GM18870 (cell line): Measurements from ENCODE around the gene OTOF.

Experiments
- ATAC-seq: cut with Tn5 transposase; IDR thresholded peaks from one replicate; pipeline ENCODE4 v1.9.1; 2021; ENCODE audit warnings: moderate library complexity; ENCODE audit not compliant: unreplicated experiment

OTOF gene

DNA sequence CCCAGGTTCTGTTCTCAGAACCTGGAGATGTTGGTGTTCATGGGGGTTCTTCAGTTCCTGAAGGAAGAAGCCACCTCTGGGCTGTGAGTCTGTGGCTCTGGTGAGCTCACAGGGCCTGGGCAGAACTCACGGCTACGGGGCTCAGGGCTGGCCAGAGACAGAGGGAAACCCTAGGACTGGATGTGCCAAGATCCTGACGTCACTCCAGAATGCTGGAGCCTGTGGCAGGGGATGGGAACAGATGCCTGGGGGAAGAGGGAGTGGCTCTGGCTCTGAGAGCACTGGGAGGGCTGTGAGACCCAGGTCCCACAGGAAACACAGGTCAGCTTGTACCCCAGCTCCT lies at the start of gene OTOF:
TSS of gene OTOF (minus strand) at position 214 of the 343 bp plus-strand sequence.
- ATAC-seq: no peak

DNA sequence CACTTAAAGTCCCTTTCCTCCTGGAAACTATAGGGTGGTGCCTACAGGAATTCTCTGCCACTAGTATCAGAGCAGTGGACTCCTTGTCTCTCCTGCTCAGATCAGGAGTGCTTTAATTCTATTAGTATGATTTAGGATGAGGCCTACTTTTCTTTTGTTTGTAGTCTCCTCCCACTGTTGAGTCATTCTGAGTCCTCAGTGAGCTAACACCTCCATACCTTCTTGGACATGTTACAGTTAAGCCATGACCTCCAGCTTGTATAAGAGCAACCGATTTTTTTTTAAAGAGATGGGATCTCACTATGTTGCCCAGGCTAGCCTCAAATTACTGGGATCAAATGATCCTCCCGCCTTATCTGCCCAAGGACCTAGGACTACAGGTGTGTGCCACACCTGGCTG lies 48.7 kb upstream of the OTOF start:
- ATAC-seq: no peak

- no peak for ATAC-seq
Measured at GRCh38 chr2:26526105-26526504, 48.2 kb upstream of the OTOF start.

DNA sequence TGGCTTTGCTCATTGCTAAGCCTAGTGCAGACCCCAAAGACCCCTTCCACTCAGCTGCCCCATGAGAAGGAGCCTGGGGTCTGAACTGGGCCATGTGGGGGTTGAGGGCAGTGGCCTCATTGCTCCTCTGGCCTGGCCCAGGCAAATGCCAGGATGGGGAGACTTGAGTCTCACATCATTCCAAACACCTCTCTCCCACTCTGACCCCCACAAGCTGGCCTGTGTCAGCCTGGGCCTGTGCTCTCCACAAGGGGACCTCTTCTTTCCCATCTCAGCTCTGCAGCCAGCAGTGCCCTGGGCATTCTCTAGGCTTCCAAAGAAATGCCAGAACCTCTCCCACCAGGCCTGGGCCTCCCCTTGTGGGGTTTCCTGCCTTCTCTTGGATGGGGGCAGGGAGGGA lies 45.8 kb upstream of the OTOF start:
- no peak for ATAC-seq

GRCh38 chr2:26522751-26523171 lies 44.8 kb upstream of the OTOF start:
- ATAC-seq: no peak

DNA sequence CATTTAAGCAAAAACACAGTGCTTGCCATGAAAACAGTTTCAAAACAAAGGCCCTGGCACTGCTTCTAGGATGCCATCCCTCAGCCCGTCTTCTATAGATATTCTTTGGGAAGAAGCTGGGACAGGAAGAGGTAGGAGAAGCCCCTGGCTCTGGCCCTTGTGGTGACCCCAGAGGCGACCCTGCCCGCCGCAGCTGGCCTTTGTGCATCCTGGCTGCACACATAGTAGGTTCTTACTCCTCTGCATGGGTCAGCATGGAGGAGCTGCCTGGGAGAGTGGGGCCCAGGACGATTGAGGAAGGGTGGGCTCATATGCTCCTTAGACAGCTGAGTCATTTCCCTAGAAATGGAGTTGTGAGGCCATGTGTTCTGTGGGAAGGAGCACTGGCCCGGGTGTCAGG lies 44.4 kb upstream of the OTOF start:
- no peak for ATAC-seq

DNA sequence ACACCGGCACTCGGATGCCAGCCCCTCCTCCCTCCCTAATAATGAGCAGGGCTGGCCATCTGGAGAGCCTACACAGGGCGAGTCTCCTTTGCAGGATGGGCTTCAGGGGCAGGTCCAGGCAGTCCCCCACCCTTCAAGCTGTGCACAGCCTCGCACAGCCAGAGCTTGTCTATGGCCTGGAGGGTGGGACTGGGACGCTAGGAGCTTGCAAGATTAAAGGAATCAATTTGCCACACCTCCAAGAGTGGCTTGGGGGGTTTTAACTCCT lies 43.9 kb upstream of the OTOF start:
- ATAC-seq: no peak

DNA sequence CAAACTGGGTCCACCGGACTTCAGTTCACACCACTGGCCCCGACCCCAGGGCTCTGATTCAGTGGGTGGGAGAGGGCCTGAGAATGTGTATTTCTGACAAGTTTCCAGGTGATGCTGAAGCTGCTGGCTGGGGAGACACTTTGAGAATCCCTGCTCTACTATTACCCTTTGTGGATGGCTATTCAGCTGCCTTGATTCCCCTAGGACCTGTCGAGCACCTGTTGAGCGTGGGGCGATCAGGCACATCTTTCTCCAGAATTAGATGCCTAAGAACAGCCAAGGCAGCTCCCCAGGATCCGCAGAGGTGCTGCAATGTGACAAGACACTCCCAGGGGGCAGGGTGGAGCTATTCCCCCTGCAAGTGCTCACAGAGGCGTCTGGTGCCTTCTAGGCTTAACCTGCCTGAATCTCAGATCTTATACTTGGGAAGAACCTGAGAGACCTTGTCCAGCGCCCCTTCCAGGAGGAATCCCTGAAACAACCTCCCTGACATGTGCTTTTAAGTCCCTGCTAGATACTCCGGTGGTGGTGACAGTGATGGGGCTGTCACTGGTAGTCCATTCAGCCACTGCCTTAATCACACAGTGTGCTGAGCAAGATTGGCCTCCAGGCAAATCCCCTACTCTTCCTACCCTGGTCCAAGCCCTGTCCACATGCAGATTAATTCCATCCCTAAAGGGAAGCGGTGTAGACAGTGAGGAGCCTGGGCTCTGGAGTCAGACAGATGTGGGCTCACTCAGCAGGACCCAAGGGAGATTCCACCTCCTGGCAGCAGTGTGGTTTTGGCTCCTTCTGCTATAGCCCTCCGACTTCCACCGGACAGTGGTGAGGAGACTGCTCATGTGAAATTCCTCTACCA lies 43.4 kb upstream of the OTOF start:
- ATAC-seq: no peak

GRCh38 chr2:26520148-26520449 lies 42.2 kb upstream of the OTOF start:
- ATAC-seq: no peak

DNA sequence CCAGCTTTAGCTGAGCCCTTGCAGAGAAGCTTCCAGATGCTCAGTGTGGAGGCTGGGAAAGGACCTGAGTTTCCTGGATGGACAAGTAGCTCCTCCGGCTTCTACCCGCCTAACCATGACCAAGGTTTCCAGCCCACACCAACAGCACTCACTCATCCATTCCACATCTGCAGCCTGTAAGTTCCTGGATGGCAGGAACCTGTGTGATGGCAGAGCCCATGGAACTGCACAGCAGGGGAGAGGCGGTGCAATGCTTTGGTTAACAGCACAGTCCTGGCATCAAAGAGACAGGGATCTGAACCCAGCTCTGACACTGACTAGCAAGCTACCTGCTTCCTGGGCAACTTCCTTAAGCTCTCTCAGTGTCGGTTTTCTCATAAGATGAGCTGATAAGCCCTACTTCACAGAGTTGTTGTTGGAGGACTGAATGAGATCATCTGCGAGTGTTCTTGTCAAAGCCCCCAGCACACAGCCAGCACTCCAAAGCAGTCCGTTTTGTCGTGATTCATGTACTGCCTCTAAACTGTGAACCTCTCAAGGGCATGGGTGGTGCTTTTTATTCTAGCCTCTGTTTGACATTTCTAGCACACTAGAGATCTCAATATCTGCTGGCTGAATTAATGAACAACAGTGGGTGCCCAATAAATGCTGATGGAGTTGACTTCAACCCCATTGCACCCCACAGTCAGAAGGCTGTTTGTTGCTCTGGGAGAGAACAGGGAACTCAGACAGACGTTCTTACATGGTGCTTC lies 41.6 kb upstream of the OTOF start:
- ATAC-seq: no peak

DNA sequence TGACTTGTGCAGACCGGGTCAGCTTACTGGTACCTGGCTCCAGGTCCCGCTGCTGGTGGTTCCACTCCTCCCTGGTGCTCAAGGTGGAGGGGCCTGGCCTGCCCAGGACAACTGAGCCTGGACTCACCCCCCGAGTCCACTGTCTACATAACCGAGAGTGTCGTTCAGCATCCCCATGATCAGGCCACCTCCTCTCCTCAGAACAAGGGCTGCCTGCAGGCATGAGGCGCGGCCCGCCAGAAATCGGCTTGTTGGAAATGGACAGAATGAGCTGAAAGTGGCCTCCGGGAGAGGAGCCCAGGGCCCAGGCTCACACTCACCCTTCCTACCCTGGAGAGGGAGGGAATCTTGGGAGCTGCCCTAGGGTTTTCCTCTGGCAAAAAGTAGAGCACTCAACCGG lies 38.9 kb upstream of the OTOF start:
- no peak for ATAC-seq

GRCh38 chr2:26516246-26516645 lies 38.3 kb upstream of the OTOF start:
- ATAC-seq: no peak

DNA sequence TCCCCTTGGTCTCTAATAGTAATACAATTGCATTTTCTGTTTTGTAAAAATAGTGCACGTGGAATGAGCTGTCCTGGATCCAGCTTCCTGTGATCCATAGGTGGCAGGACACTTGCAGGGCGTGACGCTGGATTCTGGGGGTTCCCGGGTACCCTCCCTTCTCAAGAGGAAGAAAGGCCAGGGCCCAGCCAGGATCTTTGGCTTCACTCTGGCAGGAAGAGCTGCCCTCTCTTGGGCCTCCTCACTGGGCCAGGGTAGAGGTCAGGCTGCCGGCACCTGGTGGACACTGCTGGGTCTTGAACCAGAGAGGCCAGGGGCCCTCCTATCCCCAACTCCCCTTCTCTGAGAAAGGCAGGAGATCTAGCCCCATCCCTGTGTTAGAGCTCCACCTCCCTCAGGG lies 37.8 kb upstream of the OTOF start:
- no peak for ATAC-seq

DNA sequence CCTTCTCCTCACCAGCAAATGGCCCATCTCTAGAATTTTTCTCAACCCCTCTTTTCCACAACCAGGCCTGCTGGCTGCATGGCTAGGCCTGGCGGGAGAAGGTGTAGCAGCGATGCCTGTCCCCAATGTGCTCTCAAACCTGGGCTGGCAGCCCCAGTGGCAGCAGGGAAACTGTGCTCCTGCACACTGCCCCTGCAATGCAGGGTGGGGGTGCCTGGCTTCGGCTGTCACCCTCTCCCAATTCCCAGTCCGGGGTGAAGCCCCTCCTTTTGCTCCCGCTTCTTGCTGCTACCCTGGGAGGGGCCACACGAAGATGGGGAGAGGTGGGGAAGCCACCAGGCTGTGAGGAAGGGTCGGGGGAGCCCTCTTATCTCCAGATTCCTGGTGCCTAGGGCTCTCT lies 36.1 kb upstream of the OTOF start:
- ATAC-seq: no peak

DNA sequence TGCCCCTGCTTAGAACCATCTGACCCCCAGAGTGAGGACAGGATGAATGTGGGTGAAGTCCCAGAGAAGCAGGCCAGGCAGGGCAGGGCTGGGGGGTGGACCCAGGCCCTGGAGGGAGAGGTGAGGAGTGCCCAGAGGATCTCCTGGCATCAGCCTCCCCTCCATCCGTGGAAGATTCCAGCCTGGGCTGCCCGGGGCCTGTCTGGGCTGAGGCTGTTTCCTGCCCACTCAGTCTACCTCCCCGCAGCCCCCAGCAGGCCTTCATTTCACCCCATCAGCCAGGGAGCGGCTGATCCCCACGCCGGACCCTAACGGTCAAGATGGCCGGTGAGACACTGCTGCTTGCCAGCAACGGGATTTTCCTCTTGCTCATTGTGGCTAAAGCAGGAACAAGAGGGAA lies 35.3 kb upstream of the OTOF start:
- no peak for ATAC-seq

- ATAC-seq: no peak
Measured at GRCh38 chr2:26511466-26511865, 33.5 kb upstream of the OTOF start.

GRCh38 chr2:26510344-26510973 lies 32.5 kb upstream of the OTOF start:
- no peak for ATAC-seq

- no peak for ATAC-seq
Measured at GRCh38 chr2:26509141-26509540, 31.2 kb upstream of the OTOF start.

DNA sequence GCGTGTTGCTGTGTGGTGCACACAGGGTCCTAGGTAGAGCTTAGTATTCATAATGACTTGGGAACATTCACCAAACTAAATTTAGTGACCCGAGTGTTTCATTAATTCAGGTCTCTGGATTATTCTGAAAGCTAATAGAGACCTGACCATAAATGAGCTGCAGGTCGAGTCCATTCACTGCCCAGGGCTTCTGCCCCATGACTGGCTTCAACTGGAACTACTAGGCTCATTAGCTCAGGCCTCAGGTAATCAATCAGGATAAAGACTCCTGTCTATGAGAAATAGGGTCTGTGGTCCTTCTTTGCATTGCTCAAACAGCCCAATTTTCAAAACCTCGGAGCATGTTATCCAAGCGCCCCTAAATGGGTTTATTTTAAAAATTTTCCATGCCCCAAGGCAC lies 30.0 kb upstream of the OTOF start:
- ATAC-seq: no peak

DNA sequence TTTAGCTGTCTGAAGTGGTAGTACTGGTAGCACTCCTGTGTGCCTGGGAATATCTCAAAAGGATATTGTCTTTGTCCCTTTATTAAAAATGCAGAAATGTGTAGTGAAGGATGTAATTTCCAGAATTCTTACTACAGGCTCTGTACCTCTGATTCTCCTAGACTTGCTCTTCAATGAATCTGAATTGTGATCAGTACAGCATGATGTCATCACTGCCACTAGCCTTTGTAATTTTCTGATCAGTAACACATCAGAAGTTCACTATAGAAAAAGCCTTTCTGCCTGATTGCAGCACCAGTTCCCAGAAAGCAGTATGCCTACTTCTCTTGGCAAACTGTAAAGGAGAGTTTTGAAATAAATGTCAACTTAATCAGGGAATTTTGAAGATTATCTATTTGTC lies 29.2 kb upstream of the OTOF start:
- no peak for ATAC-seq

GRCh38 chr2:26506279-26506678 lies 28.4 kb upstream of the OTOF start:
- ATAC-seq: no peak

GRCh38 chr2:26504002-26504401 lies 26.1 kb upstream of the OTOF start:
- no peak for ATAC-seq
